ENCODE measurements around the gene NSMF.

Gene NSMF

DNA sequence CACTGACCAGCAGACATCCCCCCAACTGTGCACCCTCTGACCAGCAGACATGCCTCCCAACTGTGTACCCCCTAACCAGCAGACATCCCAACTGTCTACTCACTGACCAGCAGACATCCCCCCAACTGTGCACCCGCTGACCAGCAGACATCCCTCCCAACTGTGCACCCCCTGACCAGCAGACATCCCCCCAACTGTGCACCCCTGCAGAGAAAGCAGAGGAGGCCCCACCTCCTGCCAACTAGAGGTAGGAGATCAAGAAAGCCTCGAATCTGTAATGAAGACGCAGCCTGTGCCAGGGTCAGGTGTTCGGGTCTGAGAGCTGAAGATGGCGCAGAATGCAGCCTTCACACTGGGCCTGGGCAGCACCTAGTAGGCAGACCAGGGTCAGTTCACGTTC lies 29.8 kb upstream of the NSMF start:
- H3K4me3 ChIP-seq (ENCODE audit: low read depth, low read length) = no peak overlapping the region
- TF ChIP-seq, protein P1, sequence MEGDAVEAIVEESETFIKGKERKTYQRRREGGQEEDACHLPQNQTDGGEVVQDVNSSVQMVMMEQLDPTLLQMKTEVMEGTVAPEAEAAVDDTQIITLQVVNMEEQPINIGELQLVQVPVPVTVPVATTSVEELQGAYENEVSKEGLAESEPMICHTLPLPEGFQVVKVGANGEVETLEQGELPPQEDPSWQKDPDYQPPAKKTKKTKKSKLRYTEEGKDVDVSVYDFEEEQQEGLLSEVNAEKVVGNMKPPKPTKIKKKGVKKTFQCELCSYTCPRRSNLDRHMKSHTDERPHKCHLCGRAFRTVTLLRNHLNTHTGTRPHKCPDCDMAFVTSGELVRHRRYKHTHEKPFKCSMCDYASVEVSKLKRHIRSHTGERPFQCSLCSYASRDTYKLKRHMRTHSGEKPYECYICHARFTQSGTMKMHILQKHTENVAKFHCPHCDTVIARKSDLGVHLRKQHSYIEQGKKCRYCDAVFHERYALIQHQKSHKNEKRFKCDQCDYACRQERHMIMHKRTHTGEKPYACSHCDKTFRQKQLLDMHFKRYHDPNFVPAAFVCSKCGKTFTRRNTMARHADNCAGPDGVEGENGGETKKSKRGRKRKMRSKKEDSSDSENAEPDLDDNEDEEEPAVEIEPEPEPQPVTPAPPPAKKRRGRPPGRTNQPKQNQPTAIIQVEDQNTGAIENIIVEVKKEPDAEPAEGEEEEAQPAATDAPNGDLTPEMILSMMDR (IDR thresholded peaks at IDR 0.05; ENCODE audit: low read depth, low read length) = no peak

DNA sequence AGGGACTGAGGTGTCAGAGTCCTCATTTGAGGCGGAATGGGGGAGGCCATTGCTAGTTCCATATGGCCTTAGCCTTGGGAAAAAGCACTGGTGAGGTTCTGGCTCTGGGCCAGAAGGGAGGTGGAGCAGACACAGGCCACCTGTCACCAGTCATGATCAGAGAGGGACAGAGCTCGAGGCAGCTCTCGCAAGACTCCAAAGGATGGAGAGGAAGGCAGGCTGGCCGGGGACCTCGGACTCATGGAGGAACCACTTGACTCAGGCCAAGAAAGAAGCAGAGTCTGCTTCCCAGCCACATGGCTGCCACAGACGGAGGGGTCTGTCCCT lies 29.2 kb upstream of the NSMF start:
- no peak overlapping the region for H3K4me3 ChIP-seq (ENCODE audit: low read depth, low read length)
- TF ChIP-seq, protein P1 (IDR thresholded peaks at IDR 0.05; ENCODE audit: low read depth, low read length) = no peak

DNA sequence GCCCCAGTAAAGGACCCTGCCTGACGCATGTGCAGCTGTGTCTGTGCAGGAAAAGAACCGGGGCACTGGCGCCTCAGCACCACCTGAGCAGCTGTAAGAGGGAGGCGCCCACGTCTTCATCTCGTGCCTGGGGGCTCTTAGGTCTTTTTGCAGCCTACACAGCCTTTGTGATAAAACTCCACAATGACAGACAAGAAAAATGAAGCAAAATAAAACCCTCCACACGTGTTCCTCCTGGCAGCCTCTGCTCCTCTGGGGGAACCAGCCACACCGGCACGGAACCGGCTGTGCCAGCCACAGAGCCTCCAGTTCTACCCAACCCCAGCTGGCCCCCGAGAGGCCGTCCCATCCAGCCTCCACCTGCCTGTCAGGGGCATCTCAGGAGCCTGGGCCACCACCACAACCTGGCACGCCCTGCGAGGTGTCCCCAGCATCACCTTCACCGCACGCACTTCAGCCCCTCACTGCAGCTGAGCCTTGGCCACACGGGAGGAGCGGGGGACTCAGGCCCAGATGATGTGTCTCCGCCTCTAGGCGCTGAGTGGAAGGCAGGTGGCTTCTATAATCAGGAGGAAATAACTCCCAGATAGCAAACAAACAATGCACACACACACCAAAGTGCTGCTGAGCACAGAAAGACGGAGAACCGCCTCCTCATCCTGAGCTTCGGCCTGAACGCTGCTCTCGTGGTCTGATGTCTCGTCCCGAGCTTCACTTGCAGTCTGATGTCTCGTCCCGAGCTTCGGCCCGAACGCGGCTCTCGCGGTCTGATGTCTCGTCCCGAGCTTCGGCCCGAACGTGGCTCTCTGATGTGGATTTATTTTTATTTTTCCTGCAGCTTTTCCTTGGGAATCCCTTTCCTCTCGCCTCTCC lies 28.6 kb upstream of the NSMF start:
- H3K4me3 ChIP-seq (ENCODE audit: low read depth, low read length) = no peak overlapping the region
- TF ChIP-seq, protein P1 (IDR thresholded peaks at IDR 0.05; ENCODE audit: low read depth, low read length) = no peak

DNA sequence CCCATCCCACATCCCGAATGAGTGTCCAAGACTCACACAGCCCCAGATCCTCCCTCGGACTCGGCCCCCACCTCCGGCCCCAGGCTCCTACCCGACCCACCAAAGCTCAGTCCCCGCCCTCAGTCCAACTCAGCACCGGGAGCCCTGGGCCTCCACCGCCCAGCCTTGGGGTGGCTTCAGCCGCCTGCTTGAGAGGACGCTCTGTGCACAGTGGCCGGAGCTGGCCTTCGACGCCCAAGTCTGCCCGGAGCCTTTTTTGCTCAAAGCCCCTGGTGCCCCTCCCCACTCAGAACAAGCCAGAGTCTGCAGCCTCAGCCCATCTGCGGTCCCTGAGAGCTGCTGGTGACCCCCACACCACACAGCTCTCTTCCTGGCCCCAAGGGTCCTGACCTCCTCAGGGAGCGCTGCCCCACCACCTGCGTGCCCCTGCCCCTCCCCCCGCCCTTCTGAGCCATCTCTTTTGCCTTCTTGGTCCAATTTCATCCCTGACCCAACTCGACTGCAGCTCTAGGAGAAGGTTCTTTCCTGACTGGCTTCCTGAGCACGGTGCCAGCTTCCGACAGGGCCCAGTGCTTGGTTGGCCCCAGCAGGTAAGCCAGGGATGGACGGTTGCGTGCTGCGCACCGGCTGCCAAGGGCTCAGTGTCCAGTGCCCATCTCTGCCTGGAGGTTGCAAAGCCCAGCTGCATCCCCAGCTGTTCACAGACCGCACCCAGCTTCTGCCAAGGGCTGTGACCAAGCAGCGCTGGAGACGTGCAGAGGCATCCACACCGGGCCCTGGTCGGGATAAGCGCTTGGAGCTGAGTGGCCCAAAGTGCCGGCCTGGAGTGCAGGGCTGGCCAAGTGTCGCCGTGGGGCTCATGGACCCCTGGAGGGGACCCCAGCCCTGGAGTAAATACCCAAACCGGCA lies 27.7 kb upstream of the NSMF start:
- TF ChIP-seq, protein P1 (IDR thresholded peaks at IDR 0.05; ENCODE audit: low read depth, low read length) = no peak
- H3K4me3 ChIP-seq (ENCODE audit: low read depth, low read length) = no peak overlapping the region

DNA sequence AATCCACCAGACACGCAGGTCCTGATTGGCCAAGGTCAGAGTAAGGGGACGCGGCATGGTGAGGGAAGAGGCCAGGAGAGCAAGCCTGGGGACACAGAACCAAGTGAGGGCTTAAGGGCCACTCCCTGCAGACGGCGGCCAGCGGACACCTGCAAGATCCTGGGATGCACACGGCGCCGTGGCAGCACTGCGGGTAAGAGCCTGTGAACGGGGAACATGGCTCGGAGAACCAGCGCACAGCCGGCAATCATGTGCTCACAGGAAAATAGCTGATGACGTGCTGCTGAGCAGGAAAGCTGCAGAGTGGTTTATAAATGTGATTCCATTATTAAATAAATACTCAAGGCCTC lies 27.0 kb upstream of the NSMF start:
- TF ChIP-seq, protein P1 (IDR thresholded peaks at IDR 0.05; ENCODE audit: low read depth, low read length) = no peak
- H3K4me3 ChIP-seq (ENCODE audit: low read depth, low read length) = no peak overlapping the region

DNA sequence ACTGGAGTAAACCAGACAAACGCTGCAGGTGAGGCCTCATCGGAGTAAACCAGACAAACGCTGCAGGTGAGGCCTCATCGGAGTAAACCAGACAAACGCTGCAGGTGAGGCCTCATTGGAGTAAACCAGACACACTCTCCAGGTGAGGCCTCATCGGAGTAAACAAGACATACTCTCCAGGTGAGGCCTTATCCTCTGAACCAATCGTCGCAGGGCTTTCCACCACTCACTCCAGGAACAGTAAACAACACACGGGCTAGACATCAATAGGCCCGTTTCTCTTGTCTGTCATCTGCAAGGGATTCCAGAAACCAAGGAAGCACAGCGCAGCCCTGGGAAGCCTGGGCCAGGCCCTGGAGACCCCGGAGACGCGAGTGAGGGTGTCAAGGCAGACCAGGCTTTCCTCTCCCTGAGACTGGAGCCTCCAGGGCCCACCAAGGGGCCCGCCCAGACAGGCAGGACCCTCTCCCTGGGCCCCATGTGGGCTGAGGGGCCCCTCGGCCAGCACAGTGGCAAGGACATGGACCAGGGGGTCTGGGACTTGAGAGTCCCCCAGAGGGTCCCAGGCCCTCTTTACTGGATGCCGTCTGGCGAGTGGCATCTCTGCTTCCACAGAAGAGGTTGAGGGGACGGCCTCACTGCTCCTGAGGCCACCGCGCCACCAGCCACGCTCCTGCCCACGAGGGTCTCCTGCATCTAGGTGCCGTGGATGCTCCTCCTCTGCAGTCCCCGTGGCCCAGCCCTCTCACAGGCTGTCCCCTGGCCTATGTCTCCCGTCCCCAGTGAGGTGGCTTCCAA lies 26.4 kb upstream of the NSMF start:
- TF ChIP-seq, protein P1 (IDR thresholded peaks at IDR 0.05; ENCODE audit: low read depth, low read length) = no peak
- H3K4me3 ChIP-seq (ENCODE audit: low read depth, low read length) = no peak overlapping the region

Measured in WI38 (cell line).